H1 (cell line): ENCODE results near the gene ARHGAP12. TPM values are rescaled to one million over a fixed set of nuclear protein-coding genes. Genes with fewer than 3 reads are reported as not detected.

Experiments used
- CTCF ChIA-PET: fragments of 300-600 bp; sonication (Branson Sonifier 250); formaldehyde crosslinking; loops from one replicate; lab custom pipeline; 2021; ENCODE audit not compliant: partially characterized antibody; lab: Charles Lee
- POLR2A ChIA-PET: fragments of 300-600 bp; sonication (Branson Sonifier 250); formaldehyde crosslinking; loops from one replicate; lab custom pipeline; 2021; ENCODE audit warnings: inconsistent platforms; ENCODE audit not compliant: partially characterized antibody; lab: Charles Lee
- DNase-seq, 2 experiments: peaks; one replicate each; pipeline versions ENCODE4 v3.0.0 to v3.0.0-alpha.2; 2010 to 2022; ENCODE audit warnings: low spot score in 2 of 2, low read depth in 1 of 2, mixed read lengths in 1 of 2
- FAIRE-seq: peaks from 2 replicates; lab custom pipeline; 2011; peaks lifted over from hg19 to GRCh38; lab: Jason Lieb, UNC
- H2AFZ ChIP-seq: 2 replicates; pipeline ENCODE4 v1.8.1; 2012; ENCODE audit warnings: low read length, inconsistent platforms
- H2AK5ac ChIP-seq: 2 replicates; pipeline ENCODE4 v1.6.1; 2013; ENCODE audit warnings: low read depth, low read length
- H2BK120ac ChIP-seq: replicated peaks from 2 replicates; pipeline ENCODE3; 2013; ENCODE audit warnings: low read depth, low read length, inconsistent platforms
- H2BK12ac ChIP-seq: 2 replicates; pipeline ENCODE4 v1.6.1; 2013; ENCODE audit warnings: low read depth, low read length
- H2BK15ac ChIP-seq: 2 replicates; pipeline ENCODE4 v1.6.1; 2013; ENCODE audit warnings: low read length
- H2BK20ac ChIP-seq: 2 replicates; pipeline ENCODE4 v1.6.1; 2013; ENCODE audit warnings: low read length
- H2BK5ac ChIP-seq: 2 replicates; pipeline ENCODE4 v1.6.1; 2013; ENCODE audit warnings: low read depth, low read length
- H3K14ac ChIP-seq: 2 replicates; pipeline ENCODE4 v1.6.1; 2013; ENCODE audit warnings: inconsistent platforms; ENCODE audit not compliant: insufficient read length
- H3K18ac ChIP-seq: 2 replicates; pipeline ENCODE4 v1.6.1; 2013; ENCODE audit warnings: low read length; ENCODE audit errors: extremely low read depth
- H3K23ac ChIP-seq: 2 replicates; pipeline ENCODE4 v1.6.1; 2013; ENCODE audit warnings: inconsistent platforms; ENCODE audit not compliant: insufficient read length
- H3K23me2 ChIP-seq: 2 replicates; pipeline ENCODE4 v1.6.1; 2013; ENCODE audit warnings: low read depth, low read length
- H3K27ac ChIP-seq: 2 replicates; pipeline ENCODE4 v1.6.1; 2011; ENCODE audit warnings: low read depth, low read length, inconsistent platforms
- H3K27me3 ChIP-seq, 4 experiments: replicated peaks in 1 of 4; 1 replicate in 1 of 4; 2 replicates in 3 of 4; pipeline versions ENCODE4 v1.6.1 to v1.8.1; 2011 to 2013; ENCODE audit warnings: low read length in 3 of 4, mild to moderate bottlenecking in 3 of 4, inconsistent platforms in 2 of 4, mixed read lengths in 2 of 4, moderate library complexity in 1 of 4; ENCODE audit not compliant: control insufficient read depth in 3 of 4, insufficient read depth in 3 of 4; ENCODE audit errors: extremely low read depth in 1 of 4
- H3K36me3 ChIP-seq, 4 experiments: 2 replicates each; pipeline versions ENCODE4 v1.6.1 to v1.8.1; 2011 to 2013; ENCODE audit warnings: mild to moderate bottlenecking in 4 of 4, low read length in 3 of 4, moderate library complexity in 2 of 4, control low read depth in 1 of 4, inconsistent platforms in 1 of 4; ENCODE audit not compliant: insufficient read depth in 4 of 4, control insufficient read depth in 2 of 4
- H3K4ac ChIP-seq: replicated peaks from 2 replicates; pipeline ENCODE3; 2013; ENCODE audit warnings: low read length, low read depth, mixed read lengths, inconsistent platforms; ENCODE audit not compliant: insufficient read length
- H3K4me1 ChIP-seq, 4 experiments: replicated peaks in 1 of 4; 1 replicate in 1 of 4; 2 replicates in 3 of 4; pipeline versions ENCODE4 v1.6.1 to v1.8.1; 2011 to 2013; ENCODE audit warnings: low read length in 3 of 4, inconsistent platforms in 2 of 4, mixed read lengths in 1 of 4; ENCODE audit not compliant: insufficient read depth in 4 of 4, control insufficient read depth in 3 of 4
- H3K4me2 ChIP-seq, 2 experiments: 2 replicates each; pipeline versions ENCODE4 v1.6.1 to v1.8.1; 2011 to 2013; ENCODE audit warnings: low read depth in 2 of 2, low read length in 2 of 2, control low read depth in 1 of 2, inconsistent platforms in 1 of 2, mild to moderate bottlenecking in 1 of 2; ENCODE audit not compliant: insufficient read depth in 1 of 2
- H3K4me3 ChIP-seq, 4 experiments: fragments of 200-600, 300-600 bp in 1 of 4; sonication (generic), shearing (Covaris generic), sonication (Bioruptor Twin) in 1 of 4; 2 replicates each; pipeline versions ENCODE4 v1.5.1 to v1.8.1; 2011 to 2016; ENCODE audit warnings: low read length in 4 of 4, low read depth in 3 of 4, control low read depth in 2 of 4, inconsistent platforms in 2 of 4, mild to moderate bottlenecking in 2 of 4, mixed read lengths in 1 of 4, moderate library complexity in 1 of 4; ENCODE audit not compliant: insufficient read depth in 2 of 4; ENCODE audit errors: extremely low read depth in 1 of 4
- H3K56ac ChIP-seq: replicated peaks from 2 replicates; pipeline ENCODE3; 2013; ENCODE audit warnings: low read depth, mild to moderate bottlenecking, mixed read lengths, low read length, inconsistent platforms; ENCODE audit not compliant: insufficient read length
- H3K79me1 ChIP-seq: 2 replicates; pipeline ENCODE4 v1.6.1; 2013; ENCODE audit warnings: low read depth, low read length, control low read depth
- H3K79me2 ChIP-seq, 2 experiments: 2 replicates each; pipeline versions ENCODE4 v1.6.1 to v1.8.1; 2012 to 2013; ENCODE audit warnings: low read length in 2 of 2, mild to moderate bottlenecking in 2 of 2, inconsistent platforms in 1 of 2; ENCODE audit not compliant: insufficient read depth in 2 of 2, control insufficient read depth in 1 of 2
- H3K9ac ChIP-seq, 4 experiments: replicated peaks in 1 of 4; 1 replicate in 1 of 4; 2 replicates in 3 of 4; pipeline versions ENCODE4 v1.6.1 to v1.8.1; 2011 to 2013; ENCODE audit warnings: low read depth in 3 of 4, low read length in 3 of 4, control low read depth in 2 of 4, mild to moderate bottlenecking in 2 of 4, moderate library complexity in 2 of 4, inconsistent platforms in 1 of 4; ENCODE audit errors: extremely low read depth in 1 of 4
- H3K9me3 ChIP-seq, 2 experiments: 2 replicates each; pipeline versions ENCODE4 v1.6.1 to v1.8.1; 2012 to 2013; ENCODE audit warnings: mild to moderate bottlenecking in 2 of 2, moderate library complexity in 2 of 2, control low read depth in 1 of 2, inconsistent platforms in 1 of 2, low read depth in 1 of 2, low read length in 1 of 2, mixed read lengths in 1 of 2; ENCODE audit not compliant: insufficient read depth in 2 of 2
- H4K20me1 ChIP-seq, 2 experiments: replicated peaks in 1 of 2; 2 replicates each; pipeline versions ENCODE3 to v1.8.1; 2011 to 2013; ENCODE audit warnings: inconsistent platforms in 2 of 2, low read length in 2 of 2, mild to moderate bottlenecking in 1 of 2; ENCODE audit not compliant: insufficient read depth in 2 of 2, control insufficient read depth in 1 of 2
- H4K5ac ChIP-seq: 2 replicates; pipeline ENCODE4 v1.6.1; 2013; ENCODE audit warnings: low read length, low read depth, mixed read lengths, inconsistent platforms; ENCODE audit not compliant: insufficient read length
- H4K8ac ChIP-seq: 2 replicates; pipeline ENCODE4 v1.8.0; 2013; ENCODE audit warnings: mild to moderate bottlenecking, moderate library complexity, low read length, inconsistent platforms; ENCODE audit not compliant: insufficient read depth; ENCODE audit errors: extremely low read depth
- H4K91ac ChIP-seq: replicated peaks from 2 replicates; pipeline ENCODE3; 2013; ENCODE audit warnings: low read length, mixed read lengths, inconsistent platforms; ENCODE audit not compliant: insufficient read length
- SIRT6 ChIP-seq: IDR thresholded peaks from one replicate; pipeline ENCODE4 v1.7.1; 2012; ENCODE audit warnings: low read length, inconsistent platforms
- SRF ChIP-seq: IDR thresholded peaks from 2 replicates; pipeline ENCODE4 v1.6.1; 2011; ENCODE audit warnings: mild to moderate bottlenecking, low read depth, low read length, moderate library complexity
- USF2 ChIP-seq: IDR thresholded peaks from 2 replicates; pipeline ENCODE4 v1.6.1; 2011; ENCODE audit warnings: low read length, improper control_type of control experiment
- WGBS, 2 experiments: shearing (Covaris generic) in 1 of 2; methylation state at CpG; one replicate each; pipeline versions ENCODE4 v1.1.6 to v1.1.7; 2013 to 2015; ENCODE audit warnings: low lambda C conversion rate in 2 of 2, mixed read lengths in 2 of 2, inconsistent platforms in 1 of 2, low coverage in 1 of 2, missing lambda C conversion rate in 1 of 2; ENCODE audit not compliant: insufficient replicate concordance in 2 of 2, insufficient coverage in 1 of 2, insufficient read length in 1 of 2; ENCODE audit errors: extremely low coverage in 1 of 2, missing lambda C conversion rate in 1 of 2; 5-methylcytosine and 5-hydroxymethylcytosine counted together
- polyA plus RNA-seq, 7 experiments: library from polyadenylated mRNA; depleted of rRNA in 3 of 7; stranded (reverse) in 5 of 7; unstranded in 2 of 7; fragments of >200 nt in 5 of 7; fragments of 200-250 nt in 2 of 7; gene quantifications; 1 replicate in 5 of 7; 2 replicates in 1 of 7; 4 replicates in 1 of 7; pipeline versions ENCODE4 v1.2.1 to v1.2.3, GENCODE V29; 2011 to 2013; ENCODE audit warnings: missing spikeins in 2 of 7, mixed read lengths in 2 of 7
- total RNA-seq: library from RNA; stranded (reverse); fragmentation: NEBNext Ultra II Directional; extraction: Animal tissue kit (Norgen Biotek cat#: 25700); gene quantifications from 2 replicates; pipeline ENCODE4 v1.2.1, GENCODE V29; 2021

ARHGAP12 gene
- total and polyA plus RNA-seq, 2 of the 8 experiments (the other 6 are each of a cell fraction or from before 2014, with no cell fraction given): 10.1 to 39.0 TPM

GRCh38 chr10:31832261-31832660, 96.4 kb downstream of the ARHGAP12 start:
- no peak overlapping the region for H2BK5ac ChIP-seq

More at GRCh38 chr10:31832261-31832660, 96.4 kb downstream of the ARHGAP12 start:
- H4K20me1 ChIP-seq: no peaks in the 10 kb centered on the region
- no peak overlapping the region for H3K4me3 ChIP-seq
- no peak overlapping the region for H2BK20ac ChIP-seq
- no peak overlapping the region for H4K8ac ChIP-seq
- 89% methylated on average over 1 of the region's 1 CpG; no CpG with 5 or more reads in 1 of the 2 experiments for WGBS, 2 experiments
- H2AFZ ChIP-seq: no peak overlapping the region
- H4K5ac ChIP-seq: no peak overlapping the region
- no peaks in the 10 kb centered on the region for H3K27me3 ChIP-seq
- H3K9me3 ChIP-seq: no peaks in the 10 kb centered on the region
- no peak for TF ChIP-seq SIRT6
- TF ChIP-seq USF2: no peak
- no peak for TF ChIP-seq SRF
- H3K4ac ChIP-seq: no peak overlapping the region
- H3K9ac ChIP-seq: no peak overlapping the region
- peaks cover 0 to 4% (median 0%) of the 10 kb centered on the region in 4 experiments; a peak in 1 of 7 replicates for H3K4me1 ChIP-seq
- no peaks in the 10 kb centered on the region for H3K36me3 ChIP-seq
- 0 out of 2 replicates have a peak, but pooled peaks cover 3% of the 10 kb centered on the region for H3K23me2 ChIP-seq
- no peak overlapping the region for H2BK120ac ChIP-seq
- H3K56ac ChIP-seq: no peak overlapping the region
- no peak overlapping the region for H2BK15ac ChIP-seq
- CTCF ChIA-PET: no interaction called here
- no peak overlapping the region for H3K18ac ChIP-seq
- H3K79me1 ChIP-seq: no peaks in the 10 kb centered on the region
- H3K79me2 ChIP-seq: no peaks in the 10 kb centered on the region; a peak in 1 of 4 replicates
- H2BK12ac ChIP-seq: no peak overlapping the region
- H3K14ac ChIP-seq: no peak overlapping the region
- H2AK5ac ChIP-seq: no peak overlapping the region
- DNase-seq (no peak), FAIRE-seq (no peak)
- H3K4me2 ChIP-seq: no peak overlapping the region
- H3K23ac ChIP-seq: no peak overlapping the region
- POLR2A ChIA-PET: no interaction called here
- H4K91ac ChIP-seq: no peak overlapping the region
- H3K27ac ChIP-seq: no peak overlapping the region
